ENCODE results near the gene EPHA4.

DNA sequence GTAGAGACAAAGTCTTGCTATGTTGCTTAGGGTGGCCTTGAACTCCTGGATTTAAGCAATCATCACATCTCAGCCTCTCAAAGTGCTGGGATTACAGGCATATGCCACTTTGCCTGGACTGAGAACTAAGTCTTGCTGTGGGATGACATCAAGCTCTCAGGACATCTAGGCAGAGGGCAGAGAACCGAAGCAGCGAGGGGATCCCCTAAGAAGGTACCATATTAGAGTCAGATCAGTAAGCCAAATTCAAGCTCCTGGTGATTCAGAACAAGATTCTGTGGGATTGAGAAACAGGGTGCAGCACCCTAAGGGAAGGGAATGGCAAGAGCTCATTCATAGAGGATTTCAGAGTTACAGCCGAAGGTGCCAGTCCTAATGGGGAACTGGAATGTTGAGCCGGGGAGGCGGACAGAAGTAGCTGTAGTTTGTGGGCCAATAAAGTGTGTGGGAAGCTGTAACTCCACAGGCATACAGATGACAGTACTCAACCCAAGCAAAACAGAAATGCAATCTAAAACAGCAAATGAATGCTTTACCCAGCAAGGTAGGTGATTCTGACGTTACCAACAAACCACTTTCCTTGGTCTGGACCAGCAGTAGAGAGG, 30.9 kb downstream of the EPHA4 start:
- no peak for TF ChIP-seq POLR2A (IDR thresholded peaks at IDR 0.05)
- TF ChIP-seq, protein P1, sequence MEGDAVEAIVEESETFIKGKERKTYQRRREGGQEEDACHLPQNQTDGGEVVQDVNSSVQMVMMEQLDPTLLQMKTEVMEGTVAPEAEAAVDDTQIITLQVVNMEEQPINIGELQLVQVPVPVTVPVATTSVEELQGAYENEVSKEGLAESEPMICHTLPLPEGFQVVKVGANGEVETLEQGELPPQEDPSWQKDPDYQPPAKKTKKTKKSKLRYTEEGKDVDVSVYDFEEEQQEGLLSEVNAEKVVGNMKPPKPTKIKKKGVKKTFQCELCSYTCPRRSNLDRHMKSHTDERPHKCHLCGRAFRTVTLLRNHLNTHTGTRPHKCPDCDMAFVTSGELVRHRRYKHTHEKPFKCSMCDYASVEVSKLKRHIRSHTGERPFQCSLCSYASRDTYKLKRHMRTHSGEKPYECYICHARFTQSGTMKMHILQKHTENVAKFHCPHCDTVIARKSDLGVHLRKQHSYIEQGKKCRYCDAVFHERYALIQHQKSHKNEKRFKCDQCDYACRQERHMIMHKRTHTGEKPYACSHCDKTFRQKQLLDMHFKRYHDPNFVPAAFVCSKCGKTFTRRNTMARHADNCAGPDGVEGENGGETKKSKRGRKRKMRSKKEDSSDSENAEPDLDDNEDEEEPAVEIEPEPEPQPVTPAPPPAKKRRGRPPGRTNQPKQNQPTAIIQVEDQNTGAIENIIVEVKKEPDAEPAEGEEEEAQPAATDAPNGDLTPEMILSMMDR (IDR thresholded peaks at IDR 0.05) = no peak

Measured in Peyer's patch (tissue), 4 donors.